MM.1S (cell line): ENCODE measurements around the gene BIRC6.

Source experiments
- DNase-seq: peaks from one replicate; pipeline ENCODE4 v3.0.0-alpha.2; 2015
- H2AFZ ChIP-seq: fragments of 300-600 bp; sonication (generic); 2 replicates; pipeline ENCODE4 v1.6.0; 2016; ENCODE audit warnings: antibody characterized with exemption, low read length
- H3F3A ChIP-seq: fragments of 300-600 bp; sonication (generic); 2 replicates; pipeline ENCODE4 v1.6.1; 2016; ENCODE audit warnings: mild to moderate bottlenecking, antibody characterized with exemption, low read length, moderate library complexity, mixed read lengths; ENCODE audit not compliant: insufficient read depth
- H3K27ac ChIP-seq: fragments of 300-600 bp; sonication (generic); 2 replicates; pipeline ENCODE4 v1.5.1; 2016; ENCODE audit warnings: mild to moderate bottlenecking, low read length
- H3K27me3 ChIP-seq: fragments of 300-600 bp; sonication (generic); replicated peaks from 2 replicates; pipeline ENCODE4 v1.6.0; 2016; ENCODE audit warnings: low read length; ENCODE audit not compliant: insufficient read depth
- H3K36me3 ChIP-seq: fragments of 300-600 bp; sonication (generic); replicated peaks from 2 replicates; pipeline ENCODE4 v1.6.1; 2016; ENCODE audit warnings: mild to moderate bottlenecking, low read length, mixed read lengths; ENCODE audit not compliant: insufficient read depth
- H3K4me1 ChIP-seq: fragments of 300-600 bp; sonication (generic); 2 replicates; pipeline ENCODE4 v1.6.1; 2016; ENCODE audit warnings: low read length, mixed read lengths
- H3K4me2 ChIP-seq: fragments of 300-600 bp; sonication (generic); 2 replicates; pipeline ENCODE4 v1.6.0; 2016; ENCODE audit warnings: low read depth, low read length
- H3K4me3 ChIP-seq: fragments of 300-600 bp; sonication (generic); 2 replicates; pipeline ENCODE4 v1.5.1; 2016; ENCODE audit warnings: low read length, mixed read lengths
- H3K79me2 ChIP-seq: fragments of 300-600 bp; sonication (generic); 2 replicates; pipeline ENCODE4 v1.6.1; 2016; ENCODE audit warnings: mixed run types, low read length, mixed read lengths
- H3K9ac ChIP-seq: fragments of 300-600 bp; sonication (generic); 2 replicates; pipeline ENCODE4 v1.6.1; 2016; ENCODE audit warnings: low read length, mixed read lengths
- H3K9me2 ChIP-seq: fragments of 300-600 bp; sonication (generic); replicated peaks from 2 replicates; pipeline ENCODE4 v1.6.1; 2016; ENCODE audit warnings: mild to moderate bottlenecking, low read length, mixed read lengths; ENCODE audit not compliant: insufficient read depth
- H3K9me3 ChIP-seq: fragments of 300-600 bp; sonication (generic); replicated peaks from 2 replicates; pipeline ENCODE4 v1.6.1; 2016; ENCODE audit warnings: mild to moderate bottlenecking, low read length, mixed read lengths; ENCODE audit not compliant: insufficient read depth
- H4K20me1 ChIP-seq: fragments of 300-600 bp; sonication (generic); 2 replicates; pipeline ENCODE4 v1.6.1; 2016; ENCODE audit warnings: mild to moderate bottlenecking, low read length, moderate library complexity, mixed read lengths; ENCODE audit not compliant: insufficient read depth
- EZH2 ChIP-seq: fragments of 300-600 bp; sonication (generic); optimal IDR thresholded peaks from 2 replicates; pipeline ENCODE3; 2017; ENCODE audit warnings: low read depth, mild to moderate bottlenecking, antibody characterized with exemption, low read length, mixed read lengths
- EZH2phosphoT487 ChIP-seq: fragments of 300-600 bp; sonication (generic); IDR thresholded peaks from 2 replicates; pipeline ENCODE4 v1.6.1; 2018; ENCODE audit warnings: antibody characterized with exemption, low read length
- TF ChIP-seq, protein P1 (sequence below): fragments of 300-600 bp; sonication (generic); IDR thresholded peaks from 2 replicates; pipeline ENCODE4 v1.5.1; 2016; ENCODE audit warnings: antibody characterized with exemption, low read length, mixed read lengths

Gene BIRC6

DNA sequence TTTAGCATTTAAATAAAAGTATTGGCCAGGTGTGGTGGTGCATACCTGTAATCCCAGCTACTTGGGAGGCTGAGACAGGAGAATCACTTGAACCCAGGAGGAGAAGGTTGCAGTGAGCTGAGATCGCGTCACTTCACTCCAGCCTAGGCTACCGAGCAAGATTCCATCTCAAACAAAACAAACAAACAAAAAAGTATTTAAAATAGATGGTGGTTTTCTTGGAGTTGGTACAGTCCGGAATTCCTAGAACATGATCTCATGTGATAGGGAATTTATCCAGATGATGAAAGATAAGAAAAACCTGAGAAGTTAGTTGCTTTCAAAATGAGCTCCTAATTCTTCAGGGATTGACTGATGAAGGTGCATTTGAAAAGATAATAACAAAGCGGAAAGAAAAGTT is 62.0 kb downstream of the BIRC6 start:
- no peaks in the 10 kb centered on the region for H3F3A ChIP-seq
- no peaks in the 10 kb centered on the region for H3K4me1 ChIP-seq
- H3K27ac ChIP-seq = no peak overlapping the region
- H3K9ac ChIP-seq = no peak overlapping the region
- H3K9me2 ChIP-seq = no peaks in the 10 kb centered on the region
- no peak overlapping the region for H3K4me3 ChIP-seq
- H3K9me3 ChIP-seq = no peaks in the 10 kb centered on the region
- DNase-seq = no peak
- TF ChIP-seq EZH2 = no peak
- no peak for TF ChIP-seq EZH2phosphoT487
- TF ChIP-seq, protein P1, sequence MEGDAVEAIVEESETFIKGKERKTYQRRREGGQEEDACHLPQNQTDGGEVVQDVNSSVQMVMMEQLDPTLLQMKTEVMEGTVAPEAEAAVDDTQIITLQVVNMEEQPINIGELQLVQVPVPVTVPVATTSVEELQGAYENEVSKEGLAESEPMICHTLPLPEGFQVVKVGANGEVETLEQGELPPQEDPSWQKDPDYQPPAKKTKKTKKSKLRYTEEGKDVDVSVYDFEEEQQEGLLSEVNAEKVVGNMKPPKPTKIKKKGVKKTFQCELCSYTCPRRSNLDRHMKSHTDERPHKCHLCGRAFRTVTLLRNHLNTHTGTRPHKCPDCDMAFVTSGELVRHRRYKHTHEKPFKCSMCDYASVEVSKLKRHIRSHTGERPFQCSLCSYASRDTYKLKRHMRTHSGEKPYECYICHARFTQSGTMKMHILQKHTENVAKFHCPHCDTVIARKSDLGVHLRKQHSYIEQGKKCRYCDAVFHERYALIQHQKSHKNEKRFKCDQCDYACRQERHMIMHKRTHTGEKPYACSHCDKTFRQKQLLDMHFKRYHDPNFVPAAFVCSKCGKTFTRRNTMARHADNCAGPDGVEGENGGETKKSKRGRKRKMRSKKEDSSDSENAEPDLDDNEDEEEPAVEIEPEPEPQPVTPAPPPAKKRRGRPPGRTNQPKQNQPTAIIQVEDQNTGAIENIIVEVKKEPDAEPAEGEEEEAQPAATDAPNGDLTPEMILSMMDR = no peak
- peaks cover 4% of the 10 kb centered on the region; the same call in 1 of the 2 replicates for H3K36me3 ChIP-seq
- peaks cover 61% of the 10 kb centered on the region for H3K79me2 ChIP-seq
- no peak overlapping the region for H2AFZ ChIP-seq
- no peak overlapping the region for H3K4me2 ChIP-seq
- H3K27me3 ChIP-seq = no peaks in the 10 kb centered on the region
- H4K20me1 ChIP-seq = 0 out of 2 replicates have a peak, but pooled peaks cover 5% of the 10 kb centered on the region

- Histone ChIP-seq H3K27ac (no peak overlapping the region), H3K9me3 (no peaks in the 10 kb centered on the region), H3K36me3 (no peaks in the 10 kb centered on the region; the same call in 1 of the 2 replicates), H4K20me1 (0 out of 2 replicates have a peak, but pooled peaks cover 5% of the 10 kb centered on the region), H2AFZ (no peak overlapping the region), H3K4me3 (no peak overlapping the region), H3K9me2 (no peaks in the 10 kb centered on the region), H3F3A (no peaks in the 10 kb centered on the region), H3K4me2 (no peak overlapping the region), H3K27me3 (no peaks in the 10 kb centered on the region), H3K79me2 (peaks cover 86% of the 10 kb centered on the region), H3K4me1 (no peaks in the 10 kb centered on the region), H3K9ac (no peak overlapping the region)
- TF ChIP-seq EZH2 = no peak
- TF ChIP-seq EZH2phosphoT487 = no peak
- TF ChIP-seq, protein P1 = no peak
- DNase-seq = no peak
Measured at GRCh38 chr2:32422133-32422532, 65.3 kb downstream of the BIRC6 start.

GRCh38 chr2:32423536-32423935 is 66.7 kb downstream of the BIRC6 start:
- H3K27ac ChIP-seq = no peak overlapping the region
- H3K4me3 ChIP-seq = no peak overlapping the region
- no peaks in the 10 kb centered on the region for H3K9me2 ChIP-seq
- TF ChIP-seq EZH2 (no peak), EZH2phosphoT487 (no peak)
- TF ChIP-seq, protein P1 = no peak
- DNase-seq = no peak
- H3K79me2 ChIP-seq = peaks cover 84% of the 10 kb centered on the region
- H3K36me3 ChIP-seq = no peaks in the 10 kb centered on the region; the same call in 1 of the 2 replicates
- no peaks in the 10 kb centered on the region for H3K4me1 ChIP-seq
- H4K20me1 ChIP-seq = 0 out of 2 replicates have a peak, but pooled peaks cover 5% of the 10 kb centered on the region
- H3K9ac ChIP-seq = no peak overlapping the region
- H3F3A ChIP-seq = no peaks in the 10 kb centered on the region
- no peak overlapping the region for H2AFZ ChIP-seq
- H3K4me2 ChIP-seq = no peak overlapping the region
- H3K9me3 ChIP-seq = no peaks in the 10 kb centered on the region
- H3K27me3 ChIP-seq = no peaks in the 10 kb centered on the region
